CD4-positive, alpha-beta T cell treated with Interleukin-15 for 1 hour (primary cell): ENCODE results near the gene TCF23.
A peak's percentile ranks its signal among the peaks of the same experiment; 100 is the strongest.
"Not testable (repeated sequence)": the region's sequence is repeated elsewhere in the genome, so short reads cannot be mapped to it uniquely, and the experiment has no call there.

Experiments
- DNase-seq: peaks from one replicate; pipeline ENCODE4 v3.0.0-alpha.2; 2020

The TCF23 gene

GRCh38 chr2:27191070-27191829 lies 42.4 kb downstream of the TCF23 start:
- DNase-seq, result peak; percentile 40

- DNase-seq, result no peak
Measured at GRCh38 chr2:27194538-27195354, 45.9 kb downstream of the TCF23 start.

GRCh38 chr2:27195799-27196198 lies 47.0 kb downstream of the TCF23 start:
- not testable (repeated sequence) for DNase-seq

- not testable (repeated sequence) for DNase-seq
Measured at GRCh38 chr2:27198068-27198467, 49.3 kb downstream of the TCF23 start.

GRCh38 chr2:27198627-27199026 lies 49.8 kb downstream of the TCF23 start:
- DNase-seq, result no peak

- DNase-seq, result no peak
Measured at GRCh38 chr2:27199241-27199640, 50.4 kb downstream of the TCF23 start.

- no peak for DNase-seq
Measured at GRCh38 chr2:27201675-27202074, 52.9 kb downstream of the TCF23 start.

- DNase-seq, result no peak
Measured at GRCh38 chr2:27202854-27203253, 54.0 kb downstream of the TCF23 start.

- DNase-seq, result no peak
Measured at GRCh38 chr2:27203741-27204140, 54.9 kb downstream of the TCF23 start.

GRCh38 chr2:27204566-27204965 lies 55.8 kb downstream of the TCF23 start:
- no peak for DNase-seq

GRCh38 chr2:27205206-27205605 lies 56.4 kb downstream of the TCF23 start:
- no peak for DNase-seq

GRCh38 chr2:27206346-27206745 lies 57.5 kb downstream of the TCF23 start:
- no peak for DNase-seq
